Activated T-cell treated with anti-CD3 and anti-CD28 coated beads, Interleukin-2, amount 50 U/mL, for 4 hours (primary cell): Measurements from ENCODE around the gene NBR1. TPM values are rescaled to one million over a fixed set of nuclear protein-coding genes. Genes with fewer than 3 reads are reported as not detected.
A peak's percentile ranks its signal among the peaks of the same experiment; 100 is the strongest.
"Not testable (repeated sequence)": the region's sequence is repeated elsewhere in the genome, so short reads cannot be mapped to it uniquely, and the experiment has no call there.

Experiments
- ATAC-seq, 2 donors: fragments of 200-7000 bp; cut with Tn5 transposase; one replicate each; pipeline ENCODE4 v1.10.0; 2021
- DNase-seq: peaks from one replicate; pipeline ENCODE4 v3.0.0-alpha.2; 2020
- H3K27me3 Mint-ChIP-seq: one replicate; pipeline ENCODE4 v1.8.0; 2021; ENCODE audit warnings: low read depth, mixed read lengths
- H3K36me3 Mint-ChIP-seq: one replicate; pipeline ENCODE4 v1.8.0; 2022; ENCODE audit warnings: mixed read lengths; ENCODE audit not compliant: insufficient read depth
- H3K4me1 Mint-ChIP-seq: one replicate; pipeline ENCODE4 v1.8.0; 2021; ENCODE audit warnings: low read depth, mixed read lengths
- H3K4me3 Mint-ChIP-seq: one replicate; pipeline ENCODE4 v1.8.0; 2021; ENCODE audit warnings: mild to moderate bottlenecking, moderate library complexity, mixed read lengths
- H3K9me3 Mint-ChIP-seq: one replicate; pipeline ENCODE4 v1.8.0; 2021; ENCODE audit warnings: mixed read lengths
- total RNA-seq, 3 donors: library from RNA; stranded (reverse); gene quantifications; one replicate each; pipeline ENCODE4 v1.2.1, GENCODE V29; 2021

NBR1 gene
- total RNA-seq, 3 donors from 2014 or later, result 26.8 to 31.9 (median 28.0) TPM

DNA sequence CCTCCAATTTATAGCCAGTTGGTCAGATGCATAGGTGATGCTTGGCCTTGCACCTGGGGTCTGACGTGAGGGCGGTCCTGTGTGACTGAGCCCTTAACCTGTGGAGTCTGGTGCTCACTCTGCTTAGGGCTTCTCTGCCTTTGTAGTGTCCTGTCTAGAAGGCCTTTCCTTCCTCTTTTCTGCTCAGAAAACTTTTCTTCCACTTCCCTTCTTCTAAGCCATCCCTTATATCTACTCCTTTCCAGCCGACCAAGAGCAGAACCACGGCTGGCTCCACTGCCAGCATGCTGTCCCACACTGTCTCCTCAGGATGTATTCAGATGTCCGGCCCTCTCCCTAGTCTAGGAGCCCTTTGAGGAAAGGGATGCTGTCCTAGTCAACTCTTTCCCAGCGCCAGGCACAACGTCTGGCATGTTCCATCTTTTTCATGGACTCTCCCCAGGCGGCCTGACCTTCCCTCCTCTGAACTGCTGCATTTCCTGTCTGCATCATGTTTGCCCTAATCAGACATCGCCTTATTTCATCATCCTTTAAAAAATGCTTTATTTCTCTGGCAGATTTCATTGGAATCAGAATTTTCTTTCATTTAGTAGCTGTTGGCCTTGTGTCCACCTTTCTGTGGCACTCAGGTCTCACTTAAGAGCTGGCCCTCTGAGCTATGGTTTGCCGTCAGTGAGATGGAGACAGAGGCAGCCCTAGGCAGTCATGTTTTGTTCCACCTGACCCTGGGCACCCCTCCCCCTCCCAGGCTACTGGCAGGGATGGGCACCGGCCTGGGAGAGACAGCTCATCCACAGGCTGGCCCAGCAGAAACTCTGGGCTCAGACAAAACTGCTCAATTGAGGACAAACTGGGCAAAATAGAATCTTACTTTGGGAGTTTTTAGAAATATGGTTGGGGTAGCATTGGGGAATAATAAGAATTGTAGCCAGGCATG is 30.4 kb upstream of the NBR1 start:
- no peaks in the 10 kb centered on the region for H3K27me3 Mint-ChIP-seq
- H3K4me1 Mint-ChIP-seq, result peaks cover 6% of the 10 kb centered on the region
- no peak for DNase-seq
- H3K4me3 Mint-ChIP-seq, result no peak overlapping the region
- peaks cover 12% of the 10 kb centered on the region for H3K36me3 Mint-ChIP-seq
- no peaks in the 10 kb centered on the region for H3K9me3 Mint-ChIP-seq
- ATAC-seq, result no peak

- no peaks in the 10 kb centered on the region for H3K4me1 Mint-ChIP-seq
- no peak for ATAC-seq
- H3K27me3 Mint-ChIP-seq, result no peaks in the 10 kb centered on the region
- H3K36me3 Mint-ChIP-seq, result peaks cover 15% of the 10 kb centered on the region
- no peak for DNase-seq
- H3K9me3 Mint-ChIP-seq, result no peaks in the 10 kb centered on the region
- H3K4me3 Mint-ChIP-seq, result no peak overlapping the region
These were observed 28.9 kb upstream of the NBR1 start for GRCh38 chr17:43142153-43142552.

GRCh38 chr17:43143201-43143600 is 27.8 kb upstream of the NBR1 start:
- H3K4me3 Mint-ChIP-seq, result no peak overlapping the region
- no peaks in the 10 kb centered on the region for H3K9me3 Mint-ChIP-seq
- H3K4me1 Mint-ChIP-seq, result no peaks in the 10 kb centered on the region
- ATAC-seq, result no peak
- peaks cover 15% of the 10 kb centered on the region for H3K36me3 Mint-ChIP-seq
- DNase-seq, result no peak
- H3K27me3 Mint-ChIP-seq, result no peaks in the 10 kb centered on the region

GRCh38 chr17:43146649-43147048 is 24.4 kb upstream of the NBR1 start:
- Mint-ChIP-seq H3K27me3 (no peaks in the 10 kb centered on the region), H3K9me3 (no peaks in the 10 kb centered on the region), H3K4me1 (no peaks in the 10 kb centered on the region), H3K4me3 (no peak overlapping the region), H3K36me3 (peaks cover 11% of the 10 kb centered on the region)
- ATAC-seq, result no peak
- DNase-seq, result no peak

GRCh38 chr17:43151880-43152456 is 19.0 kb upstream of the NBR1 start:
- ATAC-seq (no peak), DNase-seq (no peak)
- Mint-ChIP-seq H3K36me3 (peaks cover 5% of the 10 kb centered on the region), H3K4me3 (no peak overlapping the region), H3K4me1 (no peaks in the 10 kb centered on the region), H3K27me3 (no peaks in the 10 kb centered on the region), H3K9me3 (peaks cover 6% of the 10 kb centered on the region)

DNA sequence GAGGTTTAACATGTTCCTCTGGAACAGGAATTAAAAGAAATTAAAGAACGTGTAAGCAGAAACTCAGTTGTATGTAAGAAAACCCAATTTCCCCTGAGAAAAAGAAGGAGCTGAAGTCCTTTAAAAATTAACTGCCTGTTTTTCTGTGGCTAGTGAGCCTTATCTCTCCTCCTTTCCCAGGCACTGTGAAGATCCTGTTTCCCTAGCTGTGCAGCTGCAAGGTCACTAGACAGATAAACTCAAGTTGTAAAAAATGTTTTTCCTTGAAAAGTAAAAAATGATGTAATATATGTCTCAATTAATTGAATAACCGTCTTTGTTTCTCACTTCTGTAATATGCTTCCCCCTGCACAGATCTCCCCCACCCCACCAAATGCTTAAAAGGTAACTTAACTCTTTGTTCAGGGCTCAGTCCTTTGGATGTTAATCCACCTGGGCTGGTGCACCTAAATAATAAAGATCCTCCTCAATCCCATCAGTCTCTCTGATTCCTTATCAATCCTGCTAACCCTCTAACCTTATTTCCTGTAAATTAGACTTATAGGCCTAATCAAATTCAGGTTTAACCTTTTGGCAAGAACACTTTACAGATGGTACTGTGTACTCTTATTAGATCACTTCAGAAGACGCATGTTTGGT is 17.7 kb upstream of the NBR1 start:
- H3K4me1 Mint-ChIP-seq, DNase-seq, H3K27me3 Mint-ChIP-seq, H3K4me3 Mint-ChIP-seq, H3K36me3 Mint-ChIP-seq, ATAC-seq, H3K9me3 Mint-ChIP-seq: not testable (repeated sequence)

DNA sequence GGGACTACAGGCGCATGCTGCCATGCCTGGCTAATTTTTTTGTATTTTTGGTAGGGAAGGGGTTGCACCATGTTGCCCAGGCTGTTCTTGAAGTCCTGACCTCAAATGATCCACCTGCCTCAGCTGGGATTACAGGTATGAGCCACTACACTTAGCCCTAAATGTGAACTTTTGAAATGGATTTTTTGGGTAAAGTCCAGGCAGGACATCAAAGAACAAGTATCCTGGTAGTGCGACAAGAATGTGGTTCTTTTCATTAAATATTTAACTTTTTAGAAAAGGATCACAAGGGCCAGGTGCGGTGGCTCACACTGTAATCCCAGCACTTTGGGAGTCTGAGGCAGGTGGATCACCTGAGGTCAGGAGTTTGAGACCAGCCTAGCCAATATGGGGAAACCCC is 15.3 kb upstream of the NBR1 start:
- no peak for ATAC-seq
- no peak overlapping the region for H3K4me3 Mint-ChIP-seq
- H3K9me3 Mint-ChIP-seq, result peaks cover 6% of the 10 kb centered on the region
- H3K4me1 Mint-ChIP-seq, result no peaks in the 10 kb centered on the region
- no peak for DNase-seq
- no peaks in the 10 kb centered on the region for H3K27me3 Mint-ChIP-seq
- H3K36me3 Mint-ChIP-seq, result peaks cover 7% of the 10 kb centered on the region

GRCh38 chr17:43159232-43159631 is 11.8 kb upstream of the NBR1 start:
- H3K36me3 Mint-ChIP-seq, H3K4me3 Mint-ChIP-seq: not testable (repeated sequence)

GRCh38 chr17:43159957-43160356 is 11.1 kb upstream of the NBR1 start:
- not testable (repeated sequence) for DNase-seq, ATAC-seq, H3K36me3 Mint-ChIP-seq, H3K9me3 Mint-ChIP-seq, H3K27me3 Mint-ChIP-seq, H3K4me1 Mint-ChIP-seq, H3K4me3 Mint-ChIP-seq

More at GRCh38 chr17:43159232-43159631, 11.8 kb upstream of the NBR1 start:
- ATAC-seq, H3K4me1 Mint-ChIP-seq, H3K27me3 Mint-ChIP-seq, H3K9me3 Mint-ChIP-seq, DNase-seq: not testable (repeated sequence)

- not testable (repeated sequence) for H3K4me1 Mint-ChIP-seq, H3K36me3 Mint-ChIP-seq, H3K9me3 Mint-ChIP-seq, H3K27me3 Mint-ChIP-seq, H3K4me3 Mint-ChIP-seq, DNase-seq, ATAC-seq
These were observed 5.0 kb upstream of the NBR1 start for GRCh38 chr17:43165971-43166370.

GRCh38 chr17:43169561-43170139 is 1.4 kb upstream of the NBR1 start:
- peaks cover 4% of the 10 kb centered on the region for H3K36me3 Mint-ChIP-seq
- H3K27me3 Mint-ChIP-seq, result no peaks in the 10 kb centered on the region
- peak; percentile 10 to 12 for ATAC-seq
- no peak overlapping the region for H3K4me3 Mint-ChIP-seq
- peaks cover 17% of the 10 kb centered on the region for H3K4me1 Mint-ChIP-seq
- no peaks in the 10 kb centered on the region for H3K9me3 Mint-ChIP-seq
- no peak for DNase-seq

DNA sequence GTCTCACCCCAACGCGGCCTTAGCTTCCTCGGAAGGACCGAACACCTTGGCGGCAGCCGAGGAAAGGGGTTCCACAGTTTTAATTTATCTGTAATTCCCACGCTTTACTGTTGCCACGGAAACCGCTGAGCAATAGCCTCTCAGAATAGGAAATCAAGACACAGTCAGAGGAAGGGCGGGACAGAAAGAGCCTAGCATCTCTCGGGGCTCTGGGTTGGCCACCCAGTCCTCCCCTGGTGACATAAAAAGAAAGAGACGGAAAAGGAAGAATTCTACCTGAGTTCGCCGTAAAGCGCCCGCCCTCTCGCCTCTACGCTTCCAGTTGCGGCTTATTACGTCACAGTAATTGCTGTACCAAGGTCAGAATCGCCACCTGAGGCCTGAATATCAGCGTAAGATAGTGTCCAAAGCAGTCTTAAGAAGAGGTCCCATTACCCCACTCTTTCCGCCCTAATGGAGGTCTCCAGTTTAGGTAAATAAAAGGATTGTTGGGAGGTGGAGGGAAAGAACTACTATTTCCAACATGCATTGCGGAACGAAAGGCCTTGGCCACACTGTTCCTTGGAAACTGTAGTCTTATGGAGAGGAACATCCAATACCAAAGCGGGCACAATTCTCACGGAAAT is 761 bp upstream of the NBR1 start:
- peaks cover 4% of the 10 kb centered on the region for H3K36me3 Mint-ChIP-seq

DNA sequence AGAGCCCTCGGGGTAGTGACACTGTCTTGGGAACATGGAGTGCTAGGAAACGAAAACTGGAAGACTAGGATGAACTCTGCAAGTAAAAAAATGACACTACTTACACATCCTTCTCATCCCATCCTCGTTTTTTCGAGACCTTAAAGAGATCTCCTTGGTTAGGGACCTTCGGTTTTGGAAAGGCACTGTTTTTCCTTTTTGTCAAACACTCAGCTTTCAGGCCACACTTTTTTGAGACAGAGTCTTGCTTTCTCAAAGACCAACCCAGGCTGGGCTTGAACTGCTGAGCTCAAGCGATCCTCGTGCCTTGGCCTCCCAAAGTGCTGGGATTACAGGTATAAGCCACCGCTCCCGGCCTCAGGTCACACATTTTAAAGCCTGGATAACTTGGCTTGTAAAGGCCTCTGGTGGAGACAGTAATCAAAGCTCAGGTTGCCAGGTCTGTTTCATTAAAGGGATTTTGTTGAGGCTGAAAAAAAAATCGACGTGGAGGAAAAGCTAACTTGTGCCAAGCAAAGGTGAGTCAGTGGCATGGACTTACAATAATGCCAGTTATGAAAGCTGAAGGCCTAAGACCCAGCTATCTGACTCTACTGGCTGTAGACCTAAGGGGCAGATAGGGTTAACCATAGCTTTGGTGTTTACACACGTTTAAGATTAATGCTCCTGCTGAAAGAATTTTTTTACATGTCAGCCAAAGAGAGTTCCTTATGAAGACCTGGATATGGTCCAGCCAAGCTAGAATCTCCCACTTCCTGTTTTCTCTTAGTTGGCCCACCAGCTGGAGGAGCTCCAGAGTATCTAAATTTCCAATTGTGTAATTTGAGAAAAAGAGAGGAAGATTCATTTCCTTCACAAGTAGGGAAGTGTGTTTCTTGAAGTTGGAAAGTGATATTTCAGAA is 823 bp downstream of the NBR1 start:
- ATAC-seq (no peak), DNase-seq (no peak)
- Mint-ChIP-seq H3K4me3 (no peak overlapping the region), H3K4me1 (peaks cover 36% of the 10 kb centered on the region), H3K27me3 (no peaks in the 10 kb centered on the region), H3K36me3 (peaks cover 14% of the 10 kb centered on the region), H3K9me3 (no peaks in the 10 kb centered on the region)

More for the DNA sequence above, 761 bp upstream of the NBR1 start:
- DNase-seq, result peak; percentile 79
- peak; percentile 86 to 88 for ATAC-seq
- Mint-ChIP-seq H3K4me3 (no peak overlapping the region), H3K27me3 (no peaks in the 10 kb centered on the region), H3K4me1 (peaks cover 20% of the 10 kb centered on the region), H3K9me3 (no peaks in the 10 kb centered on the region)
